ENCODE data around the gene SMCO1. TPM values are rescaled to one million over a fixed set of nuclear protein-coding genes. Genes with fewer than 3 reads are reported as not detected.
"Not testable (repeated sequence)": the region's sequence is repeated elsewhere in the genome, so short reads cannot be mapped to it uniquely, and the experiment has no call there.

The SMCO1 gene
- total RNA-seq, 4 donors from 2014 or later: not detected

GRCh38 chr3:196458063-196458462, 57.1 kb downstream of the SMCO1 start:
- Histone ChIP-seq H3K4me3 (no peak overlapping the region), H3K27me3 (no peaks in the 10 kb centered on the region), H3K36me3 (peaks cover 0 to 27% of the 10 kb centered on the region in 2 donors), H3K4me1 (no peaks in the 10 kb centered on the region), H3K27ac (no peak overlapping the region), H3K9me3 (no peaks in the 10 kb centered on the region)
- WGBS, 2 donors (ENCODE audit: low coverage in 1 of 2): 46 to 59% methylated on average over 2 of the region's 4 CpGs
- TF ChIP-seq EP300 (IDR thresholded peaks at IDR 0.05) (no peak), POLR2A (IDR thresholded peaks at IDR 0.05) (no peak), POLR2AphosphoS5 (IDR thresholded peaks at IDR 0.05) (no peak), CTCF (IDR thresholded peaks at IDR 0.05) (no peak)
- no peak for ATAC-seq

- 53 to 71% methylated on average over 3 to 4 of the region's 7 CpGs for WGBS, 2 donors (ENCODE audit: low coverage in 1 of 2)
- not testable (repeated sequence) for H3K4me1 ChIP-seq, H3K4me3 ChIP-seq, H3K27ac ChIP-seq, H3K27me3 ChIP-seq, ATAC-seq, H3K9me3 ChIP-seq
- peaks cover 0 to 31% of the 10 kb centered on the region in 2 donors for H3K36me3 ChIP-seq
These were observed 57.7 kb downstream of the SMCO1 start for GRCh38 chr3:196457470-196457869.

Small RNA genes lying within 50 kb of the gene (small RNA-seq; reads per million reads assigned to genes)
- 0 reads per million in 4 donors for gene RPS29P3

Other genes with a start within 250 kb of the SMCO1 start
- 10 to 100 TPM; 60.3 to 92.6 (median 81.0) TPM for gene PCYT1A, start 227.6 kb downstream of the SMCO1 start, total RNA-seq
- gene DYNLT2B, start 197.1 kb downstream of the SMCO1 start, total RNA-seq: 10 to 100 TPM in 3 of 4 donors, 1 to 10 TPM in 1; 9.2 to 18.7 (median 10.8) TPM
- gene TM4SF19, start 177.0 kb downstream of the SMCO1 start, total RNA-seq: 1 to 10 TPM in 1 of 4 donors, under 1 TPM in 1, not detected in 2; 0.35 to 2.6 TPM
- 10 to 100 TPM; 17.1 to 24.1 (median 22.0) TPM for gene UBXN7, start 82.9 kb downstream of the SMCO1 start, total RNA-seq
- gene RNF168, start 11.6 kb downstream of the SMCO1 start, total RNA-seq: 10 to 100 TPM; 19.4 to 26.0 (median 23.7) TPM
- 1 to 10 TPM; 3.3 to 8.1 (median 6.8) TPM for gene WDR53, start 53.2 kb upstream of the SMCO1 start, total RNA-seq
- 10 to 100 TPM in 3 of 4 donors, 1 to 10 TPM in 1; 9.8 to 16.6 (median 13.4) TPM for gene FBXO45, start 53.3 kb upstream of the SMCO1 start, total RNA-seq
- 10 to 100 TPM in 1 of 4 donors, 1 to 10 TPM in 3; 6.6 to 14.2 (median 8.4) TPM for gene NRROS, start 124.3 kb upstream of the SMCO1 start, total RNA-seq
- gene CEP19, start 196.9 kb upstream of the SMCO1 start, total RNA-seq: 1 to 10 TPM; 1.1 to 4.9 (median 2.9) TPM
- gene PIGX, start 197.0 kb upstream of the SMCO1 start, total RNA-seq: 10 to 100 TPM; 23.8 to 35.6 (median 30.4) TPM
- 10 to 100 TPM; 46.5 to 69.5 (median 61.8) TPM for gene PAK2, start 224.5 kb upstream of the SMCO1 start, total RNA-seq

Measured in gastroesophageal sphincter (tissue), 4 donors.